Panc1 (cell line): ENCODE data around the gene PSMB11. TPM values are rescaled to one million over a fixed set of nuclear protein-coding genes. Genes with fewer than 3 reads are reported as not detected.

ENCODE experiments used
- ATAC-seq: fragments of 200-7000 bp; cut with Tn5 transposase; 2 replicates; pipeline ENCODE4 v1.9.1; 2020; ENCODE audit warnings: mild to moderate bottlenecking, moderate library complexity
- BruUV-seq: library from RNA; stranded (reverse); fragments of 400-500 nt; replicated peaks from 2 replicates; lab custom pipeline; 2021; lab: Mats Ljungman, UMichigan
- CTCF ChIA-PET: fragments of 300-600 bp; sonication (Branson Sonifier 250); formaldehyde crosslinking; loops from one replicate; lab custom pipeline; 2022; ENCODE audit warnings: antibody characterized with exemption; lab: Charles Lee
- POLR2A ChIA-PET: fragments of 300-600 bp; sonication (Branson Sonifier 250); formaldehyde crosslinking; loops from one replicate; lab custom pipeline; 2022; ENCODE audit warnings: antibody characterized with exemption; lab: Charles Lee
- DNase-seq: peaks from one replicate; pipeline ENCODE4 v3.0.0-alpha.2; 2010; ENCODE audit warnings: low read depth, low spot score
- H3K27ac ChIP-seq: 2 replicates; pipeline ENCODE4 v1.5.1; 2011; ENCODE audit warnings: mild to moderate bottlenecking, low read length, inconsistent platforms
- H3K27me3 ChIP-seq: fragments of 200-500 bp; sonication (Bioruptor generic); 2 replicates; pipeline ENCODE4 v1.6.0; 2014; ENCODE audit warnings: low read length, inconsistent platforms; ENCODE audit not compliant: control insufficient read depth, insufficient read depth
- H3K36me3 ChIP-seq: fragments of 200-500 bp; sonication (Bioruptor generic); 2 replicates; pipeline ENCODE4 v1.5.1; 2014; ENCODE audit warnings: inconsistent platforms, mild to moderate bottlenecking, low read length, moderate library complexity; ENCODE audit not compliant: control insufficient read depth, insufficient read depth
- H3K4me1 ChIP-seq: 2 replicates; pipeline ENCODE4 v1.5.1; 2011; ENCODE audit warnings: inconsistent platforms, mild to moderate bottlenecking, low read length, moderate library complexity; ENCODE audit not compliant: control insufficient read depth, insufficient read depth
- H3K4me3 ChIP-seq, 2 experiments: 2 replicates each; pipeline ENCODE4 v1.5.1; 2011 to 2012; ENCODE audit warnings: low read depth in 2 of 2, low read length in 2 of 2, mild to moderate bottlenecking in 2 of 2, inconsistent platforms in 1 of 2, moderate library complexity in 1 of 2
- H3K9me3 ChIP-seq: fragments of 200-500 bp; sonication (Bioruptor generic); 2 replicates; pipeline ENCODE4 v1.5.1; 2014; ENCODE audit warnings: low read depth, mild to moderate bottlenecking, inconsistent platforms, low read length, moderate library complexity; ENCODE audit not compliant: control insufficient read depth, insufficient read depth
- POLR2AphosphoS5 ChIP-seq: IDR thresholded peaks from 2 replicates; pipeline ENCODE4 v1.6.1; 2012; ENCODE audit warnings: mild to moderate bottlenecking, low read depth, low read length, moderate library complexity
- REST ChIP-seq, 2 experiments: IDR thresholded peaks; 2 replicates each; pipeline ENCODE4 v1.6.1; 2011 to 2012; ENCODE audit warnings: low read depth in 2 of 2, control low read depth in 1 of 2, low read length in 1 of 2, mild to moderate bottlenecking in 1 of 2, moderate library complexity in 1 of 2; ENCODE audit not compliant: insufficient read depth in 1 of 2
- SIN3A ChIP-seq: IDR thresholded peaks from 2 replicates; pipeline ENCODE4 v1.6.1; 2012; ENCODE audit warnings: low read depth, mild to moderate bottlenecking, low read length, moderate library complexity, borderline replicate concordance; ENCODE audit not compliant: insufficient read depth
- TCF7L2 ChIP-seq: IDR thresholded peaks from 2 replicates; pipeline ENCODE4 v1.6.1; 2011; ENCODE audit warnings: mild to moderate bottlenecking, low read depth, low read length, inconsistent platforms
- in situ Hi-C: cut with HindIII; loops from 2 replicates; pipeline ENCODE4 v1.10.0; 2016; ENCODE audit warnings: low sequenced_read_pairs, low pct_unique_long_range_greater_than_20kb
- intact Hi-C: fragments of 100-400 bp; cut with micrococcal nuclease; formaldehyde crosslinking; loops from one replicate; pipeline ENCODE4 v1.10.0; 2022; ENCODE audit not compliant: unreplicated experiment
- total RNA-seq: library from RNA; stranded (reverse); gene quantifications from one replicate; pipeline ENCODE4 v1.2.1, GENCODE V29; 2021; ENCODE audit not compliant: unreplicated experiment
- TF ChIP-seq, protein P1 (sequence below): fragments of 450-650 bp; IDR thresholded peaks from 2 replicates; pipeline ENCODE4 v1.5.1; 2017; ENCODE audit warnings: mild to moderate bottlenecking

PSMB11 gene
- total RNA-seq, 1 experiment from 2014 or later, result not detected

GRCh38 chr14:23052182-23052623 lies 10.2 kb downstream of the PSMB11 start:
- in situ Hi-C loops, result no loop called here
- TF ChIP-seq, protein P1, sequence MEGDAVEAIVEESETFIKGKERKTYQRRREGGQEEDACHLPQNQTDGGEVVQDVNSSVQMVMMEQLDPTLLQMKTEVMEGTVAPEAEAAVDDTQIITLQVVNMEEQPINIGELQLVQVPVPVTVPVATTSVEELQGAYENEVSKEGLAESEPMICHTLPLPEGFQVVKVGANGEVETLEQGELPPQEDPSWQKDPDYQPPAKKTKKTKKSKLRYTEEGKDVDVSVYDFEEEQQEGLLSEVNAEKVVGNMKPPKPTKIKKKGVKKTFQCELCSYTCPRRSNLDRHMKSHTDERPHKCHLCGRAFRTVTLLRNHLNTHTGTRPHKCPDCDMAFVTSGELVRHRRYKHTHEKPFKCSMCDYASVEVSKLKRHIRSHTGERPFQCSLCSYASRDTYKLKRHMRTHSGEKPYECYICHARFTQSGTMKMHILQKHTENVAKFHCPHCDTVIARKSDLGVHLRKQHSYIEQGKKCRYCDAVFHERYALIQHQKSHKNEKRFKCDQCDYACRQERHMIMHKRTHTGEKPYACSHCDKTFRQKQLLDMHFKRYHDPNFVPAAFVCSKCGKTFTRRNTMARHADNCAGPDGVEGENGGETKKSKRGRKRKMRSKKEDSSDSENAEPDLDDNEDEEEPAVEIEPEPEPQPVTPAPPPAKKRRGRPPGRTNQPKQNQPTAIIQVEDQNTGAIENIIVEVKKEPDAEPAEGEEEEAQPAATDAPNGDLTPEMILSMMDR, result peak; percentile 84
- TF ChIP-seq POLR2AphosphoS5 (no peak), SIN3A (no peak)
- Histone ChIP-seq H3K36me3 (no peaks in the 10 kb centered on the region), H3K27ac (no peak overlapping the region), H3K4me3 (no peak overlapping the region), H3K27me3 (no peaks in the 10 kb centered on the region), H3K9me3 (no peaks in the 10 kb centered on the region), H3K4me1 (peaks cover 3% of the 10 kb centered on the region)
- BruUV-seq, result no TSS peak
- ATAC-seq (peak; percentile 68), DNase-seq (no peak)
- intact Hi-C loops, result no loop called here
- CTCF ChIA-PET, result interaction anchor here (1.0 to 2.2 kb wide), 3 partner anchors 10 to 66 kb away, joined by 3 to 21 read pairs (median 15); partner anchors contain the start of gene PSMB11
- POLR2A ChIA-PET, result no interaction called here

- ChIA-PET POLR2A (no interaction called here), CTCF (interaction anchor here (1.0 to 2.2 kb wide), 2 partner anchors 10 to 66 kb away, joined by 3 to 21 read pairs; partner anchors contain the start of gene PSMB11)
- H3K36me3 ChIP-seq, result no peaks in the 10 kb centered on the region
- H3K9me3 ChIP-seq, result no peaks in the 10 kb centered on the region
- no peak overlapping the region for H3K4me3 ChIP-seq
- H3K27me3 ChIP-seq, result no peaks in the 10 kb centered on the region
- in situ Hi-C loops, result no loop called here
- H3K4me1 ChIP-seq, result peaks cover 3% of the 10 kb centered on the region
- no TSS peak for BruUV-seq
- no peak for TF ChIP-seq SIN3A
- TF ChIP-seq REST (IDR thresholded peaks at IDR 0.05; ENCODE audit: insufficient read depth in 1 of 2, low read depth in 2 of 2, low read length in 1 of 2), result no peak
- TF ChIP-seq, protein P1, result no peak
- TF ChIP-seq POLR2AphosphoS5, result no peak
- no peak for TF ChIP-seq TCF7L2
- DNase-seq, result no peak
- intact Hi-C loops, result no loop called here
- no peak for ATAC-seq
- H3K27ac ChIP-seq, result no peak overlapping the region
Measured at GRCh38 chr14:23052671-23053070, 10.7 kb downstream of the PSMB11 start.
